HepG2 (cell line): ENCODE results near the gene TMEM14B. TPM values are rescaled to one million over a fixed set of nuclear protein-coding genes. Genes with fewer than 3 reads are reported as not detected.
A peak's percentile ranks its signal among the peaks of the same experiment; 100 is the strongest.

Experiments
- HMG20B ChIP-seq: conservative IDR thresholded peaks from 2 replicates; pipeline ENCODE4 v1.6.1; 2016; ENCODE audit warnings: missing genetic modification reagents, missing compliant biosample characterization
- NPAS2 ChIP-seq: sonication (generic); formaldehyde crosslinking; IDR thresholded peaks from 2 replicates; pipeline ENCODE4 v1.8.0; 2022; ENCODE audit warnings: mild to moderate bottlenecking, missing genetic modification reagents, borderline replicate concordance
- RFX5 ChIP-seq: IDR thresholded peaks from 2 replicates; pipeline ENCODE4 v1.6.1; 2011; ENCODE audit warnings: low read depth, low read length, improper control_type of control experiment
- SALL2 ChIP-seq: sonication (generic); formaldehyde crosslinking; IDR thresholded peaks from 2 replicates; pipeline ENCODE4 v1.8.1; 2023; ENCODE audit warnings: mild to moderate bottlenecking, missing genetic modification reagents, inconsistent platforms
- SMAD3 ChIP-seq: sonication (generic); formaldehyde crosslinking; IDR thresholded peaks from 2 replicates; pipeline ENCODE4 v1.4.0; 2020; ENCODE audit warnings: missing genetic modification reagents
- SRSF4 ChIP-seq: fragments of 200-400 bp; formaldehyde crosslinking; IDR thresholded peaks from one replicate; pipeline ENCODE4 v1.6.1; 2018; ENCODE audit warnings: mild to moderate bottlenecking, low read depth, low read length, moderate library complexity; ENCODE audit not compliant: poor library complexity, severe bottlenecking
- XRCC5 ChIP-seq: fragments of 200-400 bp; formaldehyde crosslinking; optimal IDR thresholded peaks from 2 replicates; pipeline ENCODE3; 2017; ENCODE audit warnings: mild to moderate bottlenecking, low read length
- ZFP37 ChIP-seq: sonication (generic); formaldehyde crosslinking; IDR thresholded peaks from 2 replicates; pipeline ENCODE4 v1.4.0; 2020; ENCODE audit warnings: missing genetic modification reagents, borderline replicate concordance
- ZFYVE20 ChIP-seq: sonication (generic); formaldehyde crosslinking; IDR thresholded peaks from 2 replicates; pipeline ENCODE4 v1.8.0; 2023; ENCODE audit warnings: low read depth, mild to moderate bottlenecking, moderate library complexity, missing genetic modification reagents, borderline replicate concordance
- ZNF180 ChIP-seq: sonication (generic); formaldehyde crosslinking; IDR thresholded peaks from 2 replicates; pipeline ENCODE4 v1.4.0; 2020; ENCODE audit warnings: low read depth, missing genetic modification reagents, borderline replicate concordance
- ZNF33A ChIP-seq: sonication (generic); formaldehyde crosslinking; IDR thresholded peaks from 2 replicates; pipeline ENCODE4 v1.5.1; 2020; ENCODE audit warnings: missing genetic modification reagents, mild to moderate bottlenecking, moderate library complexity, borderline replicate concordance
- ZNF44 ChIP-seq: sonication (generic); formaldehyde crosslinking; IDR thresholded peaks from 2 replicates; pipeline ENCODE4 v1.5.1; 2020; ENCODE audit warnings: mild to moderate bottlenecking, missing genetic modification reagents
- ZNF678 ChIP-seq: sonication (generic); formaldehyde crosslinking; IDR thresholded peaks from 2 replicates; pipeline ENCODE4 v1.4.0; 2020; ENCODE audit warnings: mild to moderate bottlenecking, missing genetic modification reagents
- ZNF724P ChIP-seq: sonication (generic); formaldehyde crosslinking; IDR thresholded peaks from 2 replicates; pipeline ENCODE4 v1.8.0; 2022; ENCODE audit warnings: missing genetic modification reagents, borderline replicate concordance
- polyA plus RNA-seq, 8 experiments: library from polyadenylated mRNA; depleted of rRNA in 3 of 8; stranded (reverse) in 7 of 8; unstranded in 1 of 8; fragments of >200 nt; fragmentation: Illumina TruSeq in 4 of 8; extraction: Trizol in 4 of 8; gene quantifications; 2 replicates each; pipeline versions ENCODE4 v1.2.1 to v1.2.3, GENCODE V29; 2011 to 2016; ENCODE audit warnings: low read depth in 4 of 8, missing spikeins in 1 of 8, mixed read lengths in 1 of 8; ENCODE audit not compliant: insufficient read depth in 1 of 8
- total RNA-seq, 5 experiments: library from RNA; depleted of rRNA; stranded (reverse); fragments of >200 nt; fragmentation: Illumina TruSeq; extraction: Trizol; gene quantifications; 2 replicates each; pipeline ENCODE4 v1.2.3, GENCODE V29; 2016; ENCODE audit warnings: low read depth in 1 of 5
- TF ChIP-seq, protein P1 (sequence below): IDR thresholded peaks from 2 replicates; pipeline ENCODE4 v1.6.1; 2018; ENCODE audit warnings: missing genetic modification reagents
- TF ChIP-seq, protein P2 (sequence below): sonication (generic); formaldehyde crosslinking; IDR thresholded peaks from 2 replicates; pipeline ENCODE4 v1.4.0; 2020; ENCODE audit warnings: mild to moderate bottlenecking, missing genetic modification reagents
- TF ChIP-seq, protein P3 (sequence below): sonication (generic); formaldehyde crosslinking; IDR thresholded peaks from 2 replicates; pipeline ENCODE4 v1.4.0; 2020; ENCODE audit warnings: missing genetic modification reagents
- TF ChIP-seq, protein P4 (sequence below): sonication (generic); formaldehyde crosslinking; IDR thresholded peaks from 2 replicates; pipeline ENCODE4 v1.4.0; 2020; ENCODE audit warnings: missing genetic modification reagents, borderline replicate concordance
- TF ChIP-seq, protein P5 (sequence below): sonication (generic); formaldehyde crosslinking; IDR thresholded peaks from 2 replicates; pipeline ENCODE4 v1.4.0; 2020; ENCODE audit warnings: mild to moderate bottlenecking, missing genetic modification reagents

The TMEM14B gene
- total and polyA plus RNA-seq, 2 of the 13 experiments (the other 11 are each of a cell fraction or from before 2014, with no cell fraction given), result 133 to 200 TPM

DNA sequence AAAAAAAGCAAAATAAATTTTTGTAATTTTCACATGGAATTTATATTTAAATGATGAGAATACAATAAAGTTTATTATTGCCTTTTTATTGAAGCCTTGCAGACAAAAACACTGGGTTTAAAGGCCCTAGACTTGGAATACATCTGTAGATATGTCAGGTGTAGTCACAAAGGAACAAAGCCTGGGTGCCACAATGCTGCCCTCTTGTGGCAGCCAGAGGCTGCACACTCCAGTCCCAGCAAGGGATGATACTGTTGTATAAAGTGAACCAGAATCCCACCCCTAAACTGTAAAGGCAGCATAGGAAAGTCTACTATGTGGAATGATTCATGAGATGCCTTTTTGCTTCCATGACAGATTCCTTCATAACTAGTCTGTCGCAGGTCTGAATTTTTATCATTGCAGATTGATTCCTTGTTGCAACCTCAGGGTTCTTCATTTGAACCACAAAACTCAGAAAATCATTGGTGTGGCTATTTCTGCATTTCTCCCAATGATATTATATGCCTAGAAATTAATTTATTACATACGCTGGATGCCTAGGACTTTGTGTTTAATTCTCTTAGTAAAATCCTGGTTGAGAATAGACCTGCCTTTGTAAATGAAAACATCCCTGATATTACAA is 53.7 kb downstream of the TMEM14B start (continued):
- no peak for TF ChIP-seq SRSF4
- TF ChIP-seq, protein P1, sequence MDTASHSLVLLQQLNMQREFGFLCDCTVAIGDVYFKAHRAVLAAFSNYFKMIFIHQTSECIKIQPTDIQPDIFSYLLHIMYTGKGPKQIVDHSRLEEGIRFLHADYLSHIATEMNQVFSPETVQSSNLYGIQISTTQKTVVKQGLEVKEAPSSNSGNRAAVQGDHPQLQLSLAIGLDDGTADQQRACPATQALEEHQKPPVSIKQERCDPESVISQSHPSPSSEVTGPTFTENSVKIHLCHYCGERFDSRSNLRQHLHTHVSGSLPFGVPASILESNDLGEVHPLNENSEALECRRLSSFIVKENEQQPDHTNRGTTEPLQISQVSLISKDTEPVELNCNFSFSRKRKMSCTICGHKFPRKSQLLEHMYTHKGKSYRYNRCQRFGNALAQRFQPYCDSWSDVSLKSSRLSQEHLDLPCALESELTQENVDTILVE (CRISPR knock-in tag), result peak; percentile 26; the same call in 1 of the 2 replicates
- TF ChIP-seq ZNF44 (CRISPR knock-in tag), result no peak
- TF ChIP-seq SMAD3, result peak; percentile 44; the same call in 1 of the 2 replicates
- no peak for TF ChIP-seq ZNF33A
- TF ChIP-seq, protein P2, sequence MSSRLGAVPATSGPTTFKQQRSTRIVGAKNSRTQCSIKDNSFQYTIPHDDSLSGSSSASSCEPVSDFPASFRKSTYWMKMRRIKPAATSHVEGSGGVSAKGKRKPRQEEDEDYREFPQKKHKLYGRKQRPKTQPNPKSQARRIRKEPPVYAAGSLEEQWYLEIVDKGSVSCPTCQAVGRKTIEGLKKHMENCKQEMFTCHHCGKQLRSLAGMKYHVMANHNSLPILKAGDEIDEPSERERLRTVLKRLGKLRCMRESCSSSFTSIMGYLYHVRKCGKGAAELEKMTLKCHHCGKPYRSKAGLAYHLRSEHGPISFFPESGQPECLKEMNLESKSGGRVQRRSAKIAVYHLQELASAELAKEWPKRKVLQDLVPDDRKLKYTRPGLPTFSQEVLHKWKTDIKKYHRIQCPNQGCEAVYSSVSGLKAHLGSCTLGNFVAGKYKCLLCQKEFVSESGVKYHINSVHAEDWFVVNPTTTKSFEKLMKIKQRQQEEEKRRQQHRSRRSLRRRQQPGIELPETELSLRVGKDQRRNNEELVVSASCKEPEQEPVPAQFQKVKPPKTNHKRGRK (CRISPR knock-in tag), result no peak
- TF ChIP-seq, protein P3, sequence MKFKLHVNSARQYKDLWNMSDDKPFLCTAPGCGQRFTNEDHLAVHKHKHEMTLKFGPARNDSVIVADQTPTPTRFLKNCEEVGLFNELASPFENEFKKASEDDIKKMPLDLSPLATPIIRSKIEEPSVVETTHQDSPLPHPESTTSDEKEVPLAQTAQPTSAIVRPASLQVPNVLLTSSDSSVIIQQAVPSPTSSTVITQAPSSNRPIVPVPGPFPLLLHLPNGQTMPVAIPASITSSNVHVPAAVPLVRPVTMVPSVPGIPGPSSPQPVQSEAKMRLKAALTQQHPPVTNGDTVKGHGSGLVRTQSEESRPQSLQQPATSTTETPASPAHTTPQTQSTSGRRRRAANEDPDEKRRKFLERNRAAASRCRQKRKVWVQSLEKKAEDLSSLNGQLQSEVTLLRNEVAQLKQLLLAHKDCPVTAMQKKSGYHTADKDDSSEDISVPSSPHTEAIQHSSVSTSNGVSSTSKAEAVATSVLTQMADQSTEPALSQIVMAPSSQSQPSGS (CRISPR knock-in tag), result no peak
- TF ChIP-seq SALL2, result no peak
- TF ChIP-seq HMG20B, result no peak
- TF ChIP-seq ZNF678, result no peak
- TF ChIP-seq, protein P4, sequence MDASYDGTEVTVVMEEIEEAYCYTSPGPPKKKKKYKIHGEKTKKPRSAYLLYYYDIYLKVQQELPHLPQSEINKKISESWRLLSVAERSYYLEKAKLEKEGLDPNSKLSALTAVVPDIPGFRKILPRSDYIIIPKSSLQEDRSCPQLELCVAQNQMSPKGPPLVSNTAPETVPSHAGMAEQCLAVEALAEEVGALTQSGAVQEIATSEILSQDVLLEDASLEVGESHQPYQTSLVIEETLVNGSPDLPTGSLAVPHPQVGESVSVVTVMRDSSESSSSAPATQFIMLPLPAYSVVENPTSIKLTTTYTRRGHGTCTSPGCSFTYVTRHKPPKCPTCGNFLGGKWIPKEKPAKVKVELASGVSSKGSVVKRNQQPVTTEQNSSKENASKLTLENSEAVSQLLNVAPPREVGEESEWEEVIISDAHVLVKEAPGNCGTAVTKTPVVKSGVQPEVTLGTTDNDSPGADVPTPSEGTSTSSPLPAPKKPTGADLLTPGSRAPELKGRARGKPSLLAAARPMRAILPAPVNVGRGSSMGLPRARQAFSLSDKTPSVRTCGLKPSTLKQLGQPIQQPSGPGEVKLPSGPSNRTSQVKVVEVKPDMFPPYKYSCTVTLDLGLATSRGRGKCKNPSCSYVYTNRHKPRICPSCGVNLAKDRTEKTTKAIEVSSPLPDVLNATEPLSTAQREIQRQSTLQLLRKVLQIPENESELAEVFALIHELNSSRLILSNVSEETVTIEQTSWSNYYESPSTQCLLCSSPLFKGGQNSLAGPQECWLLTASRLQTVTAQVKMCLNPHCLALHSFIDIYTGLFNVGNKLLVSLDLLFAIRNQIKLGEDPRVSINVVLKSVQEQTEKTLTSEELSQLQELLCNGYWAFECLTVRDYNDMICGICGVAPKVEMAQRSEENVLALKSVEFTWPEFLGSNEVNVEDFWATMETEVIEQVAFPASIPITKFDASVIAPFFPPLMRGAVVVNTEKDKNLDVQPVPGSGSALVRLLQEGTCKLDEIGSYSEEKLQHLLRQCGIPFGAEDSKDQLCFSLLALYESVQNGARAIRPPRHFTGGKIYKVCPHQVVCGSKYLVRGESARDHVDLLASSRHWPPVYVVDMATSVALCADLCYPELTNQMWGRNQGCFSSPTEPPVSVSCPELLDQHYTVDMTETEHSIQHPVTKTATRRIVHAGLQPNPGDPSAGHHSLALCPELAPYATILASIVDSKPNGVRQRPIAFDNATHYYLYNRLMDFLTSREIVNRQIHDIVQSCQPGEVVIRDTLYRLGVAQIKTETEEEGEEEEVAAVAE (CRISPR knock-in tag), result no peak; the same call in 1 of the 2 replicates
- TF ChIP-seq ZNF180 (CRISPR knock-in tag), result no peak
- no peak for TF ChIP-seq ZNF724P (CRISPR knock-in tag)
- peak; percentile 50 for TF ChIP-seq XRCC5
- TF ChIP-seq ZFP37 (CRISPR knock-in tag), result no peak
- TF ChIP-seq ZFYVE20 (CRISPR knock-in tag), result no peak
- TF ChIP-seq, protein P5, sequence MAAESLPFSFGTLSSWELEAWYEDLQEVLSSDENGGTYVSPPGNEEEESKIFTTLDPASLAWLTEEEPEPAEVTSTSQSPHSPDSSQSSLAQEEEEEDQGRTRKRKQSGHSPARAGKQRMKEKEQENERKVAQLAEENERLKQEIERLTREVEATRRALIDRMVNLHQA (CRISPR knock-in tag), result no peak
- TF ChIP-seq RFX5, result no peak
- TF ChIP-seq NPAS2 (CRISPR knock-in tag), result no peak
